Activated naive CD8-positive, alpha-beta T cell treated with anti-CD3 and anti-CD28 coated beads for 36 hours (primary cell): Measurements from ENCODE around the gene AVPR2. TPM values are rescaled to one million over a fixed set of nuclear protein-coding genes. Genes with fewer than 3 reads are reported as not detected.

ENCODE experiments used
- DNase-seq: peaks from one replicate; pipeline ENCODE4 v3.0.0; 2021
- H3K27ac Mint-ChIP-seq: one replicate; pipeline ENCODE4 v1.8.0; 2022; ENCODE audit warnings: mild to moderate bottlenecking, moderate library complexity, mixed read lengths
- H3K27me3 Mint-ChIP-seq: one replicate; pipeline ENCODE4 v1.8.0; 2022; ENCODE audit warnings: mild to moderate bottlenecking, mixed read lengths
- H3K36me3 Mint-ChIP-seq: one replicate; pipeline ENCODE4 v1.8.0; 2021; ENCODE audit warnings: mild to moderate bottlenecking, mixed read lengths
- H3K4me1 Mint-ChIP-seq: one replicate; pipeline ENCODE4 v1.8.0; 2021; ENCODE audit warnings: mixed read lengths
- H3K4me3 Mint-ChIP-seq: one replicate; pipeline ENCODE4 v1.8.0; 2022; ENCODE audit warnings: mild to moderate bottlenecking, moderate library complexity, mixed read lengths
- H3K9me3 Mint-ChIP-seq: one replicate; pipeline ENCODE4 v1.8.0; 2022; ENCODE audit warnings: mixed read lengths
- total RNA-seq, 2 experiments: library from RNA; stranded (reverse); gene quantifications; one replicate each; pipeline ENCODE4 v1.2.3, GENCODE V29; 2021

AVPR2 gene
- total RNA-seq, 2 experiments from 2014 or later: not detected

- no peak for DNase-seq
- Mint-ChIP-seq H3K4me3 (no peak overlapping the region), H3K27ac (no peak overlapping the region), H3K36me3 (no peaks in the 10 kb centered on the region), H3K9me3 (no peaks in the 10 kb centered on the region), H3K27me3 (peaks cover 28% of the 10 kb centered on the region), H3K4me1 (peaks cover under 1% of the 10 kb centered on the region)
Measured at GRCh38 chrX:153887385-153887784, 17.1 kb upstream of the AVPR2 start.

- DNase-seq: no peak
- Mint-ChIP-seq H3K36me3 (no peaks in the 10 kb centered on the region), H3K9me3 (no peaks in the 10 kb centered on the region), H3K27ac (no peak overlapping the region), H3K27me3 (peaks cover 28% of the 10 kb centered on the region), H3K4me1 (peaks cover 1% of the 10 kb centered on the region), H3K4me3 (no peak overlapping the region)
Measured at GRCh38 chrX:153888344-153888743, 16.1 kb upstream of the AVPR2 start.

- Mint-ChIP-seq H3K27me3 (peaks cover 21% of the 10 kb centered on the region), H3K4me3 (no peak overlapping the region), H3K4me1 (peaks cover 4% of the 10 kb centered on the region), H3K36me3 (no peaks in the 10 kb centered on the region), H3K9me3 (no peaks in the 10 kb centered on the region), H3K27ac (no peak overlapping the region)
- no peak for DNase-seq
Measured at GRCh38 chrX:153889123-153889522, 15.3 kb upstream of the AVPR2 start.

- DNase-seq: no peak
- no peaks in the 10 kb centered on the region for H3K27me3 Mint-ChIP-seq
- H3K4me1 Mint-ChIP-seq: peaks cover 22% of the 10 kb centered on the region
- no peak overlapping the region for H3K27ac Mint-ChIP-seq
- H3K36me3 Mint-ChIP-seq: no peaks in the 10 kb centered on the region
- H3K9me3 Mint-ChIP-seq: no peaks in the 10 kb centered on the region
- H3K4me3 Mint-ChIP-seq: no peak overlapping the region
Measured at GRCh38 chrX:153897899-153898298, 6.6 kb upstream of the AVPR2 start.

GRCh38 chrX:153900831-153901752, 3.4 kb upstream of the AVPR2 start:
- DNase-seq: peak; percentile 70
- H3K4me1 Mint-ChIP-seq: peaks cover 32% of the 10 kb centered on the region
- H3K4me3 Mint-ChIP-seq: peak overlapping the region; percentile 50
- no peaks in the 10 kb centered on the region for H3K9me3 Mint-ChIP-seq
- H3K27ac Mint-ChIP-seq: peak overlapping the region; percentile 74
- no peaks in the 10 kb centered on the region for H3K36me3 Mint-ChIP-seq
- no peaks in the 10 kb centered on the region for H3K27me3 Mint-ChIP-seq

GRCh38 chrX:153901753-153902140, 2.7 kb upstream of the AVPR2 start:
- DNase-seq: no peak
- Mint-ChIP-seq H3K4me1 (peaks cover 29% of the 10 kb centered on the region), H3K9me3 (no peaks in the 10 kb centered on the region), H3K4me3 (peak overlapping the region; percentile 22), H3K27ac (peak overlapping the region; percentile 44), H3K27me3 (no peaks in the 10 kb centered on the region), H3K36me3 (no peaks in the 10 kb centered on the region)

- peaks cover 29% of the 10 kb centered on the region for H3K4me1 Mint-ChIP-seq
- H3K27ac Mint-ChIP-seq: no peak overlapping the region
- no peaks in the 10 kb centered on the region for H3K27me3 Mint-ChIP-seq
- no peak overlapping the region for H3K4me3 Mint-ChIP-seq
- no peak for DNase-seq
- H3K9me3 Mint-ChIP-seq: no peaks in the 10 kb centered on the region
- no peaks in the 10 kb centered on the region for H3K36me3 Mint-ChIP-seq
Measured at GRCh38 chrX:153902385-153902784, 2.1 kb upstream of the AVPR2 start.

GRCh38 chrX:153903238-153903980, 1.1 kb upstream of the AVPR2 start:
- peaks cover 29% of the 10 kb centered on the region for H3K4me1 Mint-ChIP-seq
- H3K9me3 Mint-ChIP-seq: no peaks in the 10 kb centered on the region
- no peak overlapping the region for H3K4me3 Mint-ChIP-seq
- no peaks in the 10 kb centered on the region for H3K27me3 Mint-ChIP-seq
- no peaks in the 10 kb centered on the region for H3K36me3 Mint-ChIP-seq
- H3K27ac Mint-ChIP-seq: peak overlapping the region; percentile 70
- no peak for DNase-seq

GRCh38 chrX:153905481-153906095, 1.1 kb downstream of the AVPR2 start:
- no peak overlapping the region for H3K4me3 Mint-ChIP-seq
- DNase-seq: no peak
- H3K27ac Mint-ChIP-seq: peak overlapping the region; percentile 51
- no peaks in the 10 kb centered on the region for H3K9me3 Mint-ChIP-seq
- peaks cover 29% of the 10 kb centered on the region for H3K4me1 Mint-ChIP-seq
- no peaks in the 10 kb centered on the region for H3K36me3 Mint-ChIP-seq
- H3K27me3 Mint-ChIP-seq: no peaks in the 10 kb centered on the region

- Mint-ChIP-seq H3K27ac (peak overlapping the region; percentile 51), H3K4me3 (no peak overlapping the region), H3K4me1 (peaks cover 23% of the 10 kb centered on the region), H3K36me3 (no peaks in the 10 kb centered on the region), H3K27me3 (no peaks in the 10 kb centered on the region), H3K9me3 (no peaks in the 10 kb centered on the region)
- DNase-seq: no peak
Measured at GRCh38 chrX:153906126-153906917, 1.8 kb downstream of the AVPR2 start.

- Mint-ChIP-seq H3K9me3 (no peaks in the 10 kb centered on the region), H3K4me3 (no peak overlapping the region), H3K36me3 (peaks cover 5% of the 10 kb centered on the region), H3K4me1 (peaks cover 22% of the 10 kb centered on the region), H3K27ac (no peak overlapping the region), H3K27me3 (no peaks in the 10 kb centered on the region)
- no peak for DNase-seq
Measured at GRCh38 chrX:153907456-153907855, 3.0 kb downstream of the AVPR2 start.

- H3K4me3 Mint-ChIP-seq: no peak overlapping the region
- no peak for DNase-seq
- peaks cover 18% of the 10 kb centered on the region for H3K4me1 Mint-ChIP-seq
- no peak overlapping the region for H3K27ac Mint-ChIP-seq
- no peaks in the 10 kb centered on the region for H3K9me3 Mint-ChIP-seq
- H3K36me3 Mint-ChIP-seq: peaks cover 5% of the 10 kb centered on the region
- no peaks in the 10 kb centered on the region for H3K27me3 Mint-ChIP-seq
Measured at GRCh38 chrX:153908219-153908860, 3.9 kb downstream of the AVPR2 start.

- H3K27me3 Mint-ChIP-seq: no peaks in the 10 kb centered on the region
- H3K36me3 Mint-ChIP-seq: peaks cover 5% of the 10 kb centered on the region
- peaks cover 12% of the 10 kb centered on the region for H3K4me1 Mint-ChIP-seq
- H3K4me3 Mint-ChIP-seq: no peak overlapping the region
- DNase-seq: no peak
- H3K9me3 Mint-ChIP-seq: no peaks in the 10 kb centered on the region
- H3K27ac Mint-ChIP-seq: no peak overlapping the region
Measured at GRCh38 chrX:153909024-153909979, 4.8 kb downstream of the AVPR2 start.
